ENCODE measurements around the gene DTX1.

Gene DTX1

GRCh38 chr12:113143959-113144358 is 87.4 kb downstream of the DTX1 start:
- H3K4me3 ChIP-seq (replicated peaks; ENCODE audit: low read depth, low read length), result no peak overlapping the region
- no peak for DNase-seq (ENCODE audit: low read depth)
- TF ChIP-seq CTCF (IDR thresholded peaks at IDR 0.05; ENCODE audit: low read length, missing control alignments), result no peak

- no peak for TF ChIP-seq CTCF (IDR thresholded peaks at IDR 0.05; ENCODE audit: low read length, missing control alignments)
- DNase-seq (ENCODE audit: low read depth), result no peak
- no peak overlapping the region for H3K4me3 ChIP-seq (replicated peaks; ENCODE audit: low read depth, low read length)
Observed at GRCh38 chr12:113144806-113145205, 88.3 kb downstream of the DTX1 start.

GRCh38 chr12:113145720-113146551 is 89.4 kb downstream of the DTX1 start:
- no peak overlapping the region for H3K4me3 ChIP-seq (replicated peaks; ENCODE audit: low read depth, low read length)
- peak; percentile 69 for DNase-seq (ENCODE audit: low read depth)
- TF ChIP-seq CTCF (IDR thresholded peaks at IDR 0.05; ENCODE audit: low read length, missing control alignments), result no peak

- DNase-seq (ENCODE audit: low read depth), result no peak
- no peak for TF ChIP-seq CTCF (IDR thresholded peaks at IDR 0.05; ENCODE audit: low read length, missing control alignments)
- H3K4me3 ChIP-seq (replicated peaks; ENCODE audit: low read depth, low read length), result no peak overlapping the region
Observed at GRCh38 chr12:113146999-113147398, 90.5 kb downstream of the DTX1 start.
